Activated CD4-positive, alpha-beta T cell treated with anti-CD3 and anti-CD28 coated beads, Interleukin-2, Interleukin-6, amounts not matched to agents 100 ng/mL and 50 ng/mL, durations not matched to agents 16 hours and 8 hours (primary cell): Measurements from ENCODE around the gene BTRC.
A peak's percentile ranks its signal among the peaks of the same experiment; 100 is the strongest.

Experiments
- DNase-seq: peaks from one replicate; pipeline ENCODE4 v3.0.0-alpha.2; 2020

Gene BTRC

GRCh38 chr10:101595591-101596433 lies 241.8 kb downstream of the BTRC start:
- no peak for DNase-seq

GRCh38 chr10:101597091-101597900 lies 243.3 kb downstream of the BTRC start:
- no peak for DNase-seq

GRCh38 chr10:101601541-101601940 lies 247.6 kb downstream of the BTRC start:
- no peak for DNase-seq

- DNase-seq = peak; percentile 88
These were observed 248.9 kb downstream of the BTRC start for GRCh38 chr10:101602761-101603398.
